ENCODE measurements around the gene RPS24. TPM values are rescaled to one million over a fixed set of nuclear protein-coding genes. Genes with fewer than 3 reads are reported as not detected.
"Not testable (repeated sequence)": the region's sequence is repeated elsewhere in the genome, so short reads cannot be mapped to it uniquely, and the experiment has no call there.

Gene RPS24
- polyA plus RNA-seq (2012; ENCODE audit: insufficient read depth, insufficient read length, low read depth): 2,087 TPM

DNA sequence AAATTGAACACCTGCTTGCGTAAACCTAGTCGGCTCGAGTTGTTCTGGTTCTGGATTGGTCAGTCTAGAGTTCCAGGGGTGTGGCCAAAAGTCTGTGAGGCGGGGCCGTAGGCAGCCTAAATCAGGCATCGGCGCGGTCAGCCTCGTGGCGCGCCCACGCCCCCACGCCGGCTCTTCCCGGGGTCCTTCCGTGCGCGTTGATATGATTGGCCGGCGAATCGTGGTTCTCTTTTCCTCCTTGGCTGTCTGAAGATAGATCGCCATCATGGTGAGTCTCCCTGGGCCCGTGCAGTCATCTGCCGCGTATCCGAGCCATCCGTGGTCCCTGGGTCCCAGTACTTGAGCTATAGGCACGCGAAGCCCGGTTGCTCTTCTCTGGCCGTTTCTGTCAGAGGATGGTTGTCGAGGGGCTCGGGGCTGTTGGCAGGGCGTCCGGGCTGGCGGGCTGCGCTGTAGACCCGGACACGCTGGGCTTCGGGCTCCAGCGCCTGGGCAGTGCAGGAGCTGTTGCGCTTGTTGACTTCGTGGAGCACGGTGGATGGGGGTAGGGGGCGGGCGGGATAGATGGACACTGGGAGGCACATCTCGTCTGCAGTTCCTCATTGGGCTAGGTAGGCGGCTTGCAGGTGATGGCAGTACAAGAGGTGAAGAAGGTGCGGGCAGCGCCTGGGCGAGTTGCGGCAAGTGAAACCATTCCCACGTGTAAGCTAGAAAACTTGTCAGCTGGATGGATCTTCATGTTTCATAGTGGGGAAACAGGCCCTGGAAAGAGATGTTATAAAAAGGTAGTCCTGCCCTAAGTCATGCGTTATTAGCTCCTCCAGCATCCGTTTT, at the start of gene RPS24:
Gene RPS24, plus strand, starts transcription at position 227 of the 834 bp plus-strand sequence. Its CDS starts 39 bp downstream, at position 266.
- H3K4me3 ChIP-seq (ENCODE audit: low read depth, low read length): peak within 1 kb of the TSS; percentile 94
- TF ChIP-seq, protein P1, sequence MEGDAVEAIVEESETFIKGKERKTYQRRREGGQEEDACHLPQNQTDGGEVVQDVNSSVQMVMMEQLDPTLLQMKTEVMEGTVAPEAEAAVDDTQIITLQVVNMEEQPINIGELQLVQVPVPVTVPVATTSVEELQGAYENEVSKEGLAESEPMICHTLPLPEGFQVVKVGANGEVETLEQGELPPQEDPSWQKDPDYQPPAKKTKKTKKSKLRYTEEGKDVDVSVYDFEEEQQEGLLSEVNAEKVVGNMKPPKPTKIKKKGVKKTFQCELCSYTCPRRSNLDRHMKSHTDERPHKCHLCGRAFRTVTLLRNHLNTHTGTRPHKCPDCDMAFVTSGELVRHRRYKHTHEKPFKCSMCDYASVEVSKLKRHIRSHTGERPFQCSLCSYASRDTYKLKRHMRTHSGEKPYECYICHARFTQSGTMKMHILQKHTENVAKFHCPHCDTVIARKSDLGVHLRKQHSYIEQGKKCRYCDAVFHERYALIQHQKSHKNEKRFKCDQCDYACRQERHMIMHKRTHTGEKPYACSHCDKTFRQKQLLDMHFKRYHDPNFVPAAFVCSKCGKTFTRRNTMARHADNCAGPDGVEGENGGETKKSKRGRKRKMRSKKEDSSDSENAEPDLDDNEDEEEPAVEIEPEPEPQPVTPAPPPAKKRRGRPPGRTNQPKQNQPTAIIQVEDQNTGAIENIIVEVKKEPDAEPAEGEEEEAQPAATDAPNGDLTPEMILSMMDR (IDR thresholded peaks at IDR 0.05; ENCODE audit: low read depth, low read length): no peak
- DNase-seq: peak; percentile 95
- no peaks in the 10 kb centered on the region for H3K27me3 ChIP-seq
- peaks cover 45% of the 10 kb centered on the region for H3K36me3 ChIP-seq
- H3K4me1 ChIP-seq: peaks cover 15% of the 10 kb centered on the region
- no peaks in the 10 kb centered on the region for H3K9me3 ChIP-seq

DNA sequence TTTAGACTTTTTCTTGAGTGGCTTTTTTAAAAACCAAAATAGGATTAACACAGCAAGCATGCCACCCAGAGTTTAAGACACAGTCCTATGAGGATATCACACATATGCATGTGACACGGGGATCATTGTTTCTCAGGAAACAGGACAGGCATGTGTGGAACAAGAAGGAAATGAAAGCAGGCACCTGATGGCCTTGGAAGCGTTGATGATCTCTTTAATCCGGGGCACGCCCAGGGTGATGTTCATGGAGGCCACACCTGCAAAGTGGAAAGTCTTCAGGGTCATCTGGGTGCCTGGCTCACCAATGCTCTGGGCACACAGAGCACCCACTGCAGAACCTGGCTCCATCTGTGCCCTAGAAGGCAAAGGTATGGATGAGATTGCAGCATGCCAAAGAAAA, 48.7 kb upstream of the RPS24 start:
- Histone ChIP-seq H3K9me3 (no peaks in the 10 kb centered on the region), H3K27me3 (no peaks in the 10 kb centered on the region), H3K4me3 (ENCODE audit: low read depth, low read length) (no peak overlapping the region), H3K4me1 (peaks cover 10% of the 10 kb centered on the region), H3K36me3 (peaks cover 91% of the 10 kb centered on the region)
- no peak for DNase-seq
- TF ChIP-seq, protein P1 (IDR thresholded peaks at IDR 0.05; ENCODE audit: low read depth, low read length): no peak

DNA sequence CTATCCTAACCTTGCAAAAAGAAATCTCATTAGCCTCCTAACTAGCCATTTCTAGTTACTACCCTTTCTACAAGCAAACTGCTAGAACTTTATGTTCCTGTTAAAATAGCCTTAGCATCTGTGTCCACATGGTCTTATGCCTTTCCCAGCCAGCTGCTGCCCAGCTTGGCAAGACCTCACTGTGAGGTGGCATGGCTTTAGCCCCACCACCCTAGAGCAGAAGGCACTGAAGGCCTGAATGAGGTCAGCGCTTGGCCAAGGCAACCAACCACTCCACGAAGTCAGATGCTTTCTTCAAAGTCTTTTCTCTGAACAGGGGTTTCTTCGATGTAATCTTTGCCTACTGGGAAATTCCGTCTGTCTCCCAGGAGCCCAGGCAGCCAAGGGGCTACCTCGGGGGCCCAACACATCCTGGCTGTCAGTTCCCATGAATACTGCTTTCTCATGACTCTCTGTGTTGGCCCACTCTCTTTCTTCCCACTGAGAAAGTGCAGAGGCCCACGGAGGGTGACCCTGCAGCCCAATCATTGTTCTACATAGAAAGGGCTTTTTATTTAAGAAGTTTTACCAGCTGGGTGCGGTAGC, 45.9 kb upstream of the RPS24 start:
- H3K36me3 ChIP-seq: peaks cover 87% of the 10 kb centered on the region
- H3K9me3 ChIP-seq: no peaks in the 10 kb centered on the region
- TF ChIP-seq, protein P1 (IDR thresholded peaks at IDR 0.05; ENCODE audit: low read depth, low read length): no peak
- no peaks in the 10 kb centered on the region for H3K27me3 ChIP-seq
- peaks cover 10% of the 10 kb centered on the region for H3K4me1 ChIP-seq
- H3K4me3 ChIP-seq (ENCODE audit: low read depth, low read length): no peak overlapping the region
- DNase-seq: no peak

DNA sequence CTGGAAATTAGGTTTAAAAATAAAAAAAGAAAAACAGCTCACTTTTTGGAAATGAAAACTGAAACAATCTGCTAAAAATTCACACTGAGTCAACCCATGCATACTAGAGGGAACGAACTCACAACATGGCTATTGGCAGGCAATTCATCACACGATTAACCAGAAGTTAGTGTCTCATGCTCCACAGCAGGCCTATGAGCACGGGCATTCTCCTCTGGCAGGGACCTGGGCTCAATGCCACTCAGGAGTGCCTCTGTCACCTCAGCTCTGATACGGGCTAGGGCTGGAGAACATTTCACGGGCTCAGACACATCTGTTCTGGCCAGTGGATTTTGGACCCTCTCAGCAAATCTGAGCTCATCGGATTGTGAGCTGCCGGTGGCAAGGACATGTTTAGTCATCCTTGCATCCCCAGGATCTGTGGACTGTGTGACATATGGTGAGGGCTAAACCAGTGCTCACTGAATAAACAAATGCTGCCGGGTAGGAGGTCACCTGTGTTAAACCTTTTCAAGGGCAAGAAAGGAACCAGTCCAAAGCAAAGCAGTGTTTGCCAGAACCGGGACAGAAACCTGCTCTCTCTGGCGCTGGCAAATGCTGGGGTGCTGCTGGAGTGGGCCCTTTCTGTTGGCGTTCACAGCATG, 44.5 kb upstream of the RPS24 start:
- DNase-seq: no peak
- Histone ChIP-seq H3K4me1 (peaks cover 4% of the 10 kb centered on the region), H3K4me3 (ENCODE audit: low read depth, low read length) (no peak overlapping the region), H3K27me3 (no peaks in the 10 kb centered on the region), H3K9me3 (no peaks in the 10 kb centered on the region), H3K36me3 (peaks cover 88% of the 10 kb centered on the region)
- TF ChIP-seq, protein P1 (IDR thresholded peaks at IDR 0.05; ENCODE audit: low read depth, low read length): no peak

DNA sequence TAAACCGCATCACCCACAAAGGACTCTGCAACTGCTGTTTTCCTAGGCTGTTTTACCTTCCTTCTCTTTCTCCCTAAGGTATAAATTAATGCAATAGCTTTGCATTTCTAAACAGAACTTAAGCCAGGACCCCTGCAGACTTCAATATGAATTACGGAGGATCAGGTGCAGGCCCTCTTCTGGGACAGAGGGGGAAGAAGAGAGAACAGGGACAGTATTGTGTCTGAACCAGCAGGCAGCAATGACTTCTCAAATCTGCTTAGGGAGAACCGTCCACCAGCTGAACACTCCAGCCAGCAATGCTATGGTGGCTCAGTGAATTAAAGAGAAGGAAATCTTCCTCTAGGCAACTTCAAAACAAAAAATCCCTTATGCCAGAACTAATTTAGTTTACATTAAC, 40.0 kb upstream of the RPS24 start:
- H3K9me3 ChIP-seq: no peaks in the 10 kb centered on the region
- TF ChIP-seq, protein P1 (IDR thresholded peaks at IDR 0.05; ENCODE audit: low read depth, low read length): no peak
- H3K4me1 ChIP-seq: no peaks in the 10 kb centered on the region
- H3K36me3 ChIP-seq: peaks cover 63% of the 10 kb centered on the region
- no peak for DNase-seq
- no peaks in the 10 kb centered on the region for H3K27me3 ChIP-seq
- no peak overlapping the region for H3K4me3 ChIP-seq (ENCODE audit: low read depth, low read length)

DNA sequence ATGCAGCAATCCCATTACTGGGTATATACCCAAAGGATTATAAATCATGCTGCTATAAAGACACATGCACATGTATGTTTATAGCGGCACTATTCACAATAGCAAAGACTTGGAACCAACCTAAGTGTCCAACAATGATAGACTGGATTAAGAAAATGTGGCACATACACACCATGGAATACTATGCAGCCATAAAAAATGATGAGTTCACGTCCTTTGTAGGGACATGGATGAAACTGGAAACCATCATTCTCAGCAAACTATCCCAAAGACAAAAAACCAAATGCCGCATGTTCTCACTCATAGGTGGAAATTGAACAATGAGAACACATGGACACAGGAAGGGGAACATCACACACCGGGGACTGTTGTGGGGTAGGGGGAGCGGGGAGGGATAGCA, 34.9 kb upstream of the RPS24 start:
- not testable (repeated sequence) for H3K9me3 ChIP-seq; H3K4me1 ChIP-seq; DNase-seq; H3K27me3 ChIP-seq; H3K4me3 ChIP-seq (ENCODE audit: low read depth, low read length)
- H3K36me3 ChIP-seq: peaks cover 71% of the 10 kb centered on the region
